ENCODE measurements around the gene SLC23A3. TPM values are rescaled to one million over a fixed set of nuclear protein-coding genes. Genes with fewer than 3 reads are reported as not detected.

Gene SLC23A3
- total RNA-seq, 4 donors from 2014 or later: 0.10 to 4.4 (median 1.0) TPM

GRCh38 chr2:219199470-219200211 lies 29.8 kb upstream of the SLC23A3 start:
- no peak overlapping the region for H3K4me3 ChIP-seq (ENCODE audit: low read depth, poor library complexity, severe bottlenecking)
- intact Hi-C loops (cut with DNase I; ENCODE audit: low total_unique reads): no loop called here
- no peak for TF ChIP-seq POLR2A (IDR thresholded peaks at IDR 0.05)
- TF ChIP-seq, protein P1, sequence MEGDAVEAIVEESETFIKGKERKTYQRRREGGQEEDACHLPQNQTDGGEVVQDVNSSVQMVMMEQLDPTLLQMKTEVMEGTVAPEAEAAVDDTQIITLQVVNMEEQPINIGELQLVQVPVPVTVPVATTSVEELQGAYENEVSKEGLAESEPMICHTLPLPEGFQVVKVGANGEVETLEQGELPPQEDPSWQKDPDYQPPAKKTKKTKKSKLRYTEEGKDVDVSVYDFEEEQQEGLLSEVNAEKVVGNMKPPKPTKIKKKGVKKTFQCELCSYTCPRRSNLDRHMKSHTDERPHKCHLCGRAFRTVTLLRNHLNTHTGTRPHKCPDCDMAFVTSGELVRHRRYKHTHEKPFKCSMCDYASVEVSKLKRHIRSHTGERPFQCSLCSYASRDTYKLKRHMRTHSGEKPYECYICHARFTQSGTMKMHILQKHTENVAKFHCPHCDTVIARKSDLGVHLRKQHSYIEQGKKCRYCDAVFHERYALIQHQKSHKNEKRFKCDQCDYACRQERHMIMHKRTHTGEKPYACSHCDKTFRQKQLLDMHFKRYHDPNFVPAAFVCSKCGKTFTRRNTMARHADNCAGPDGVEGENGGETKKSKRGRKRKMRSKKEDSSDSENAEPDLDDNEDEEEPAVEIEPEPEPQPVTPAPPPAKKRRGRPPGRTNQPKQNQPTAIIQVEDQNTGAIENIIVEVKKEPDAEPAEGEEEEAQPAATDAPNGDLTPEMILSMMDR (IDR thresholded peaks at IDR 0.05): no peak
- WGBS, 2 donors: 83 to 88% methylated on average over 12 of the region's 12 CpGs
- DNase-seq (ENCODE audit: low spot score in 2 of 2): peak in 1 of 2 donors; percentile 50

DNA sequence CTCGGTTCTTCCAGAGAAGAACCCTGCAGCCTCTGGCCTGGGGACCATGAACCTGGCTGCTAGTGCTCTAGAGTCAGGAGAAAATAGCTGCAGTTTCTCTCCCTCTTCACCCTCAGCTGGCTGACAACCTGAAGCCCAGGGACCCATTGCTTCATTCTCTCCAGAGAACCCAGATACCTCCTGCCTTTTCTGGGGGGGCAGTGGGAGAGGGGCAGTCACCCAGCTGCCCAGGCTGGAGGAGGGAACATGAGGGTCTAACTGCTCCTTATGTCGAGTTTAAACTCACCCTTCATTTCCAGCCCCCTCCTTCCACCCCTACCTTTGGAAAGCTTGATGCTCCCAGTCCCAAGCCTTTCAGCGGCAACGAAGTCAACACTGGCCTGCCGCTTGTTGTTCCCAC lies 29.1 kb upstream of the SLC23A3 start:
- no peak overlapping the region for H3K4me3 ChIP-seq (ENCODE audit: low read depth, poor library complexity, severe bottlenecking)
- intact Hi-C loops (cut with DNase I; ENCODE audit: low total_unique reads): no loop called here
- 80 to 84% methylated on average over 5 of the region's 5 CpGs for WGBS, 2 donors
- TF ChIP-seq, protein P1 (IDR thresholded peaks at IDR 0.05): no peak
- TF ChIP-seq POLR2A (IDR thresholded peaks at IDR 0.05): no peak
- DNase-seq (ENCODE audit: low spot score in 2 of 2): peak in 1 of 2 donors; percentile 45

- TF ChIP-seq, protein P1 (IDR thresholded peaks at IDR 0.05): no peak
- no peak for TF ChIP-seq POLR2A (IDR thresholded peaks at IDR 0.05)
- DNase-seq (ENCODE audit: low spot score in 2 of 2): peak in 1 of 2 donors; percentile 10
- no peak overlapping the region for H3K4me3 ChIP-seq (ENCODE audit: low read depth, poor library complexity, severe bottlenecking)
- 88 to 94% methylated on average over 1 of the region's 1 CpG for WGBS, 2 donors
- intact Hi-C loops (cut with DNase I; ENCODE audit: low total_unique reads): no loop called here
These were observed 27.6 kb upstream of the SLC23A3 start for GRCh38 chr2:219197388-219197787.

DNA sequence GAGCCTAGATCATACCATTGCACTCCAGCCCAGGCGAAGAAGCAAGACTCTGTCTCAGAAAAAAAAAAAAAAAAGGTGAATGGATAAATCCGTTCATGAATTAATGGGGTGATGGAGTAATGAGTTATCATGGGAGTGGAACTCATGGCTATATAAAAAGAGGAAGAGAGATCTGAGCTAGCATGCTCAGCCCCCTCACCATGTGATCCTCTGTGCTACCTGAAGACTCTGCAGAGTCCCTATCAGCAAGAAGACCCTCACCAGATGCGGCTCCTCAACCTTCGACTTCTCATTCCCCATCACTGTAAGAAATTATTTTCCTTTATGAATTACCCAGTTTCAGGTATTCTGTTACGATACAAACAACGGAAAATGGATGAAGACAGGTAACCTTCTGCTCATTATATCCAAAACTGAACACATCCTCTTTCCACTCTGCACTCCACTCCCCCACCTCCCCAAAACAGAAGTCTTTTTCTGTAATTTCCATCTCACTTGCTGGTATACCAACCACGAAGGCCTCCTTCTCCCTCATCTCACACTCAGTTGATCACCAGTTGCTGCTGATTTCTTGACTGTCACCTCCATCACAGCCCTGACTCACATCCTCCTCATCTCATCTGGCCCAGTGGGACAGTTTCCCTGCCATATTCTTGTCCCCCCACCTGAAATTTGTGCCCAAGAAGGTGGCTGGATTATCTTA lies 17.1 kb upstream of the SLC23A3 start:
- intact Hi-C loops (cut with DNase I; ENCODE audit: low total_unique reads): no loop called here
- TF ChIP-seq, protein P1 (IDR thresholded peaks at IDR 0.05): no peak
- TF ChIP-seq POLR2A (IDR thresholded peaks at IDR 0.05): no peak
- DNase-seq (ENCODE audit: low spot score in 2 of 2): peak in 1 of 2 donors; percentile 1
- WGBS, 2 donors: 84 to 88% methylated on average over 7 of the region's 7 CpGs
- H3K4me3 ChIP-seq (ENCODE audit: low read depth, poor library complexity, severe bottlenecking): no peak overlapping the region

DNA sequence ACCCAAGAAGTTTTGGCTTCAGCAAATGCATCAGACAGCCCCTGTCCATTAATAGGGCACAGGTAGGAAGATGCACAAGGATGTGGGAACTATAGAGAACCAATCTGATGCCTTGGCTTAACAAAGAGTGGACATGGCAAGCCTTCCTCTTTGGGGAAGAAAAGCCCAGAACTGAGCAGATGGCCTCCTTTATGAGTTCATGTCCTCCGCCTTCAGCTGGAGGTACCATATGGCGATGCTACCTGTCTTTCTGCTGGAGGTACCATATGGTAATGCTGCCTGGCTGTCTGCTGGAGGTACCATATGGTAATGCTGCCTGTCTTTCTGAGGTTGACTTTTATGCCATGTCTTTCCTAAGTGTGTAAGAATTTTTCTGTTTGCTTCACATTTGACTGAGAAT lies 14.3 kb upstream of the SLC23A3 start:
- intact Hi-C loops (cut with DNase I; ENCODE audit: low total_unique reads): no loop called here
- peak in 1 of 2 donors; percentile 17 for DNase-seq (ENCODE audit: low spot score in 2 of 2)
- no peak overlapping the region for H3K4me3 ChIP-seq (ENCODE audit: low read depth, poor library complexity, severe bottlenecking)
- TF ChIP-seq, protein P1 (IDR thresholded peaks at IDR 0.05): no peak
- no peak for TF ChIP-seq POLR2A (IDR thresholded peaks at IDR 0.05)
- WGBS, 2 donors: 94 to 96% methylated on average over 2 of the region's 2 CpGs

Data from lower leg skin (tissue), 4 donors.